HG02610 (cell line): ENCODE results near the gene TRIOBP.

Source experiments
- ATAC-seq: cut with Tn5 transposase; IDR thresholded peaks from one replicate; pipeline ENCODE4 v1.9.1; 2021; ENCODE audit warnings: mild to moderate bottlenecking, moderate library complexity; ENCODE audit not compliant: unreplicated experiment

The TRIOBP gene

GRCh38 chr22:37665487-37665886, 31.4 kb upstream of the TRIOBP start:
- ATAC-seq: no peak

- no peak for ATAC-seq
These were observed 27.3 kb upstream of the TRIOBP start for GRCh38 chr22:37669586-37669985.

DNA sequence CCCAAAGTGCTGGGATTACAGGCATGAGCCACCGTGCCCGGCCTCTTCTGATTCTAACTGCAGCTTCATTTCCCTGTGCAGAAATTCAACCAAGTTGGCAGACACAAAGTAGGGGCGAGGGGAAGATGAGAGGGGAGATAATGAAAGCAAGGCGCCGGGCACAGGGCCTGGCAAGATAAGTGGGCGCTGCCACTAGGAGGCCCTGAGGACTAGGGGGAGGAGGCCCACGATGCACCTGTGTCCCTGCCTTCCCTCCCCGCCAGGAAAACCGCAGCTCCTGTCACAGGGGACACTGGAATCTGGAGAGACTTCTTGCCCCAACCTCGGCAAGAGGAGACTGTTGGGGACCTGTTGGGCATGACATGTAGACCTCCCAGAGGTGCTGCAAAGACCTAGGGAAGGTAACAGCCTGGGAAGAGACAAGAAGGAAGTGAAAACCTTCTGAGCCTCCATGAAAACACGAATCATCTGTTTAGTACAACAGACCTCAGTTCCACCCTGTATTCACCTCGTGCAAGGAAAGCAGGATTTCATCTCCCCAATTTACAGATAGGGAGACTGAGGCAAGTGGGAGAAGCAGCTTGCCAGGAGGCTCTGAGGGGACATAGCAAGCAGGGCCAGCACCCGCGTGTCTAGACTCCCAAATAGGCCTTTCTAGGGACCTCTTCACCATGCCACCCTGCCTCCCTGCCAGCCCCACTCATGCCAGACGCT, 24.5 kb upstream of the TRIOBP start:
- ATAC-seq: no peak

DNA sequence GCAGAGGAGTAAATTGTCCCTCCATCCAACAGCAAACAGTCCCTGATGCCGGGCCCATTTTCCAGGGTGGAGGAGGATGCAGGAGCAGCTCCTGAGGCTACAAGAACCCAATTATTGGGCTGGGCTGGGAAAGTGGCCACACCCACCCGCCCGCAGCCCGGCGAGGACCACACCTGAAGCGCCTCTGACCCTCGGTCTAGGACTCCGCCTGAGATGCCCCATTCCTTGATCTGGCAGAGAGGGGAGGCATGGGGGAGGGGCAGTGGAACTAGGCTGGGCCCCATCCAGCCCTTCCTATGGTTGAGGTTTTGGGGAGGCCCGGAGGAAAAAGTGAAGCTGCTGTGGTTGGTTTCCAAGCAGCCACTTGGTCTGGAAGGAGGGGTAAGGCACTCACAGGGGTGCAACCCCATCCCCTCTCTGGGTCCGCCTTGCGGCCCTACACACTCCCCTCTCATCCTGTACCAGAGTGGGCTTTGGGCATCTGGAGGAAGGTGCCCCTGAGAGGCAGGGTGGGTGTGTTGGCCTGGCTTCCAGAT, 23.9 kb upstream of the TRIOBP start:
- no peak for ATAC-seq

DNA sequence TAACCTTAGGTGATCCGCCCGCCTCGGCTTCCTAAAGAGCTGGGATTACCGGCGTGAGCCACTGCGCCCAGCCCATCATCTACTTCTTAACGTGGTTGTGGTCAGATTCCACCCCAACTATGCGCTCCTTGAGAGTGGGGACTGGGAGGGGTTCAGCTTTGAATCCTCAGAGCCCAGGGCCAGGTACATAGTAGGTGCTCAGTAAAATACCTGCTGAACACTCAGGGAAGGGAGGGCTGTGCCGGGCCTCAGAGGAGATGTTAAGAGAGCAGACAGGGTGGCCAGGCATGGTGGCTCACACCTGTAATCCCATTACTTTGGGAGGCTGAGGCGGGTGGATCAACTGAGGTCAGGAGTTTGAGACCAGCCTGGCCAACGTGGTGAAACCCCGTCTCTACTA, 22.6 kb upstream of the TRIOBP start:
- ATAC-seq: no peak

GRCh38 chr22:37674951-37675929, 21.6 kb upstream of the TRIOBP start, which contains the start of gene LGALS1:
TSS of gene LGALS1 (plus strand) at chr22:37675636. CDS start at chr22:37675703, 67 bp downstream.
- ATAC-seq: peak; percentile 52

DNA sequence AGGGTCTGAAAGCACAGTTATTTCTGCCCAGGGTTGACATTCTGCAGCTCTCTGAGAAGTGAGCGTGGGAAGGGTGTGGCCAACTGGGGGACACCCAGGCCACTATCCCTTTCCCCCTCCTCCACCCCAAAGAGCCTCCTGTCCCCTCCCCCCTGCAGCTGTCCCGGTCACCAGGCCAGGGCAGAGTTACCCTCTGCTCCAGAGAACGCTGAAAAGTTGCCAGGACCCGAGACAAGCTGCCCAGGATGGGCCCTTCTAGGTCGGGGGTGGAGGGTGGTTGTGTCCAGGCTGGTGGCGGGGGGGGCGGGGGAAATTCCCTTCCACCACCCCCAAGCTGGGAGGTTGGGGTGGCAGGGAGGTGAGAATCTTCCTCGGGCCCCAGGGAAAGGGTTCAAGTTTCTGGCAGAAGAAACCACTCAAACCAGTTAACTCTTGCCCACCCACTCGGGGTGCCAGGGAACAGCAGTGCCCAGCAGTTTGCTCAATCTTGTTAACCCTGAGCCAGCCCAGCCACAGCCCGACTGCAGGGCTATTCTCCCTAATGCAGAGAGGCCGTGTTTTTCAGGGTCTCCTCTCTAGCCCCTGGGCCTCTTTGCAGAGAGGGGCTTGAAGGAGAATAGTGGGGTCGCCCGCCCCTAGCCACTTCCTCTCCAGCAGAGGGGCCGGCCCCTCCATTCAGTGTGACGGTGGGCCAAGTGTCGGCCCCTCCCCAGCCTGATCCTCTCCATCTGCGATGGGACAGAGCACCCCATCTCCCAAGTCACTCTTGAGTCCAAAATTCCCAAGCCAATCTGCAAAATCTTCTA, 20.7 kb upstream of the TRIOBP start:
- no peak for ATAC-seq

DNA sequence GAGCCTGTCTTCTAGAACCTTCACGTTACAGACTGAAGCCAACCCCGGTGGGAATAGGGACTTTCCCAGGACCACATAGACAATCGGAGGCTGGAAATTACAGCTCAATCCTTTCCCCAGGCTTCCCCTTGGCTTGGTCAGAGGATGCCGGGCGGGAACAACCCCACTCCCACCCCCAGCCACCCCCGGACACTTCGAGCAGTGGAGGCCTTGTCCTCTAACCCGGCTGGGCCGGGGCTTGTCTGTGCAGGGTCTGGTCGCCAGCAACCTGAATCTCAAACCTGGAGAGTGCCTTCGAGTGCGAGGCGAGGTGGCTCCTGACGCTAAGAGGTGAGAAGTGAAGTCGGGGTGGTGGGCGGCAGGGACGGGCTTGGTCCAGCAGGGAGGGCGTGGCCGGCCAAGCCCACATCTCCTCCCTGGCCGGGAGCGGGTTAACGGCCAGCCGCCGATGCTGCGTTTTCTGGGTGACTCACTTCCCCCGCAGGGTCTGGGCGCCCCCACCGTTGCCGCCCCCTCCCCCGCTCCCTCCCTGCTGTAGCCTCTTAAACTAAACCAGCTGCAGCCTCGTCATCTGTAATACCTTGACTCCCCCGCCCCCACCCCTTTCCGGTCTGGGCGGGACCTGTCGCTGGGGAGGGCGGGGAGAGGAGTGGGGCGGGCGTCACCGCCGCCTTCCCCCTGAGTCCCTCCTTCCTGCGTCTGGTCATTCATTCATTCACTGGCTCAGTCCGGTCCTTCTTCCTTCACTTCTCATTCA, 19.9 kb upstream of the TRIOBP start:
- peak; percentile 41 for ATAC-seq

GRCh38 chr22:37677493-37677974, 19.3 kb upstream of the TRIOBP start:
- ATAC-seq: peak; percentile 0

DNA sequence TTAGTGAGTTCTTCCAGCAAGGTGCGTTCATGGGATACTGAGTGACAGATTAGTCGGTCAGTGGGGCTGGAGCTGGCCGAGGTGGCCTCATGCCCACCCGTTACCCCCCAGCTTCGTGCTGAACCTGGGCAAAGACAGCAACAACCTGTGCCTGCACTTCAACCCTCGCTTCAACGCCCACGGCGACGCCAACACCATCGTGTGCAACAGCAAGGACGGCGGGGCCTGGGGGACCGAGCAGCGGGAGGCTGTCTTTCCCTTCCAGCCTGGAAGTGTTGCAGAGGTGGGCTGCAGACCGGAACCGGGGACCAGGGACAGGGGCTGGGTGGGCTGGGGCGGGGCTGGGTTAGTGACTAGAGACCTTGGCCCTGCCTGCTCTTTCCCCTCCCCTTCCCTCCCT, 18.5 kb upstream of the TRIOBP start:
- ATAC-seq: no peak

GRCh38 chr22:37679670-37680069, 17.2 kb upstream of the TRIOBP start:
- ATAC-seq: no peak

- no peak for ATAC-seq
These were observed 16.5 kb upstream of the TRIOBP start for GRCh38 chr22:37680191-37680851.

GRCh38 chr22:37681001-37681424, 15.8 kb upstream of the TRIOBP start:
- no peak for ATAC-seq

- no peak for ATAC-seq
These were observed 15.2 kb upstream of the TRIOBP start for GRCh38 chr22:37681556-37682049.

- ATAC-seq: no peak
These were observed 11.8 kb upstream of the TRIOBP start for GRCh38 chr22:37684803-37685615.

DNA sequence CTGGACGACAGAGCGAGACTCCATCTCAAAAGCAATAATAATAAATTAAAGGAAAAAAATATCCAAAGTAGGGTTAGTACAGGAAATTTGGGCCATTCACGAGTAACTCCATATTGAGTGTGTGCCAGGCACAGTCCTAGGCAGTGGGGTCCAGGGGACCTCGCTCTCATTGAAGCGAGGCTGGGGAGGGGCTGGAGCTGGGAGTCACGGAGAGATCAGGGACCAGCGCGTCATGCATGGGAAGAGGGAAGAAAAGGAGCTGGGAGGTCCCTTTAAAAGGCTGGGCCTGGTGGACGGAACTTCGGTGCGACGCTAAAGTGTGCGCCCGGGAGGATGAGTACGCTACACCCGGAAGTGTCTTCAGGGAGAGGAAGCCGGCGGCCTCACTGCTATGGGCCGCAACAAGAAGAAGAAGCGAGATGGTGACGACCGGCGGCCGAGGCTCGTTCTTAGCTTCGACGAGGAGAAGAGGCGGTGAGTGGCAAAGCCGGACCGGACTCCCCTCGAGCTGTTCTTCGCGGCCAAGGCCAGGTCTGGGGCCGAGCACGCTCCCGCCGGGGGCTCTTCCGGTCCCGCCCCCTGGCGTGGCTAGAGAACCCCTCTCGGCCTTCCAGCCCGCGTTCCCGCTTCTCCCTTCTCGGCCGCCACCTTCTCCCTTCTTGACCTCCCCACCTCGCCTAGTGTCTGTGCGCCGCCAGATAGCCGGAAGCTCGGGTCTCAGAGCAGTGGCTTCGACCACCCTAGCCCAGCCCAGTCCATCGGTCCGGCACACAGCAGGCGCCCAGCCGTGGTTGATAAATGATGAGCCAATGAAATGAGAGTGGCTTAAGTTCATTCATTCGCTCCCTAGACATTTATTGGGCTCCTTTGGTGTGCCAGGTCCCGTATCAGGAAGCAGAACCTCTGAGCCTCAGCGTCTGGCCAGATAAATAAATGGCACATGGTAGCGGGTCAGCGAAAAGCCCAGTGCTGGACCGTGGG, 10.6 kb upstream of the TRIOBP start, which contains the start of gene NOL12:
Gene NOL12, plus strand, starts transcription at position 342 of the 981 bp plus-strand sequence. Its CDS starts 50 bp downstream, at position 392.
- peak; percentile 66 for ATAC-seq

- no peak for ATAC-seq
These were observed 6.4 kb upstream of the TRIOBP start for GRCh38 chr22:37690407-37690806.
